HUES6 (cell line): ENCODE data around the gene DEAF1.
"Not testable (repeated sequence)": the region's sequence is repeated elsewhere in the genome, so short reads cannot be mapped to it uniquely, and the experiment has no call there.

Experiments
- H3K27ac ChIP-seq: 2 replicates; pipeline ENCODE4 v1.7.0; 2013; ENCODE audit warnings: low read depth, mild to moderate bottlenecking, low read length, inconsistent platforms
- H3K27me3 ChIP-seq: 2 replicates; pipeline ENCODE4 v1.6.1; 2013; ENCODE audit warnings: low read length; ENCODE audit not compliant: control insufficient read depth, insufficient read depth
- H3K36me3 ChIP-seq: 2 replicates; pipeline ENCODE4 v1.6.1; 2013; ENCODE audit warnings: low read length; ENCODE audit not compliant: control insufficient read depth, insufficient read depth
- H3K4me1 ChIP-seq: 2 replicates; pipeline ENCODE4 v1.6.1; 2013; ENCODE audit warnings: low read length; ENCODE audit not compliant: control insufficient read depth, insufficient read depth
- H3K4me3 ChIP-seq: 2 replicates; pipeline ENCODE4 v1.5.1; 2013; ENCODE audit warnings: low read depth, low read length
- H3K9ac ChIP-seq: one replicate; pipeline ENCODE4 v1.6.1; 2013; ENCODE audit warnings: mild to moderate bottlenecking, low read length
- H3K9me3 ChIP-seq: 2 replicates; pipeline ENCODE4 v1.6.1; 2013; ENCODE audit warnings: low read depth, low read length; ENCODE audit not compliant: control insufficient read depth, insufficient read depth

Gene DEAF1

GRCh38 chr11:654444-654843 lies 40.6 kb downstream of the DEAF1 start:
- H3K27me3 ChIP-seq, H3K9me3 ChIP-seq, H3K27ac ChIP-seq, H3K4me3 ChIP-seq, H3K4me1 ChIP-seq, H3K9ac ChIP-seq: not testable (repeated sequence)
- peaks cover 23% of the 10 kb centered on the region for H3K36me3 ChIP-seq

- Histone ChIP-seq H3K9me3 (no peaks in the 10 kb centered on the region), H3K4me3 (no peak overlapping the region), H3K9ac (no peak overlapping the region), H3K4me1 (no peaks in the 10 kb centered on the region), H3K27me3 (no peaks in the 10 kb centered on the region), H3K36me3 (peaks cover 20% of the 10 kb centered on the region), H3K27ac (no peak overlapping the region)
Observed at GRCh38 chr11:653837-654236, 41.2 kb downstream of the DEAF1 start.

- H3K4me3 ChIP-seq, H3K4me1 ChIP-seq, H3K9ac ChIP-seq, H3K27me3 ChIP-seq, H3K9me3 ChIP-seq, H3K27ac ChIP-seq: not testable (repeated sequence)
- H3K36me3 ChIP-seq = peaks cover 20% of the 10 kb centered on the region
Observed at GRCh38 chr11:653136-653535, 41.9 kb downstream of the DEAF1 start.

DNA sequence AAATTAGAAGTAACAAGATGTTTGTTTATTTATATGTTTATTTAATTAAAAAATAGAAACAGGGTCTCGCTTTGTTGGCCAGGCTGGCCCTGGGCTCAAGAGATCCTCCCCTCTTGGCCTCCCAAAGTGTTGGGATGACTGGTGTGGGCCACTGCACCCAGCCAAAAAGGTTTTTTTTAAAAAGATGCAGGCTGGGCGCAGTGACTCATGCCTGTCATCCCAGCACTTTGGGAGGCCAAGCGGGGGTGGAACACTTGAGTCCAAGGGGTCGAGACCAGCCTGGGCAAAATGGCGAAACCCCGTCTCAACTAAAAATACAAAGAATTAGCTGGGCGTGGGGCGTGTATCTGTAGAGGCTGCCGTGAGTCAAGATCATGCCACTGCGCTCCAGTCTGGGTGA lies 44.5 kb downstream of the DEAF1 start:
- Histone ChIP-seq H3K9me3 (no peaks in the 10 kb centered on the region), H3K27me3 (no peaks in the 10 kb centered on the region), H3K27ac (no peak overlapping the region), H3K4me1 (no peaks in the 10 kb centered on the region), H3K36me3 (peaks cover 18% of the 10 kb centered on the region), H3K4me3 (no peak overlapping the region), H3K9ac (no peak overlapping the region)

DNA sequence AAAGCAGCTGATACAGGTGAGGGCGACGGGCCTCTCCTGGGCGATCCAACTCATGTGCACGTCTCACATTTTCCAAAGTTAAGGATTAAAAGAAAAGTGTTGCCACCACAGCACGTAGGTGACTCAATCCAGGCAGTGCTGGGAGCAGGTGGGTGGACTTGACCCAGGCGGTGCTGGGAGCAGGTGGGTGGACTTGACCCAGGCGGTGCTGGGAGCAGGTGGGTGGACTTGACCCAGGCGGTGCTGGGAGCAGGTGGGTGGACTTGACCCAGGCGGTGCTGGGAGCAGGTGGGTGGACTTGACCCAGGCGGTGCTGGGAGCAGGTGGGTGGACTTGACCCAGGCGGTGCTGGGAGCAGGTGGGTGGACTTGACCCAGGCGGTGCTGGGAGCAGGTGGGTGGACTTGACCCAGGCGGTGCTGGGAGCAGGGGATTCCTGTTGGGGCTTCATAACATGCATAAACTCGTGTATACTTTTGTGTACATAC lies 47.3 kb downstream of the DEAF1 start:
- H3K9me3 ChIP-seq, H3K27me3 ChIP-seq, H3K4me1 ChIP-seq, H3K4me3 ChIP-seq, H3K27ac ChIP-seq, H3K9ac ChIP-seq: not testable (repeated sequence)
- peaks cover 23% of the 10 kb centered on the region for H3K36me3 ChIP-seq

GRCh38 chr11:646214-646613 lies 48.8 kb downstream of the DEAF1 start:
- Histone ChIP-seq H3K4me3 (no peak overlapping the region), H3K9ac (no peak overlapping the region), H3K36me3 (peaks cover 27% of the 10 kb centered on the region), H3K27ac (no peak overlapping the region), H3K9me3 (no peaks in the 10 kb centered on the region), H3K4me1 (no peaks in the 10 kb centered on the region), H3K27me3 (no peaks in the 10 kb centered on the region)

DNA sequence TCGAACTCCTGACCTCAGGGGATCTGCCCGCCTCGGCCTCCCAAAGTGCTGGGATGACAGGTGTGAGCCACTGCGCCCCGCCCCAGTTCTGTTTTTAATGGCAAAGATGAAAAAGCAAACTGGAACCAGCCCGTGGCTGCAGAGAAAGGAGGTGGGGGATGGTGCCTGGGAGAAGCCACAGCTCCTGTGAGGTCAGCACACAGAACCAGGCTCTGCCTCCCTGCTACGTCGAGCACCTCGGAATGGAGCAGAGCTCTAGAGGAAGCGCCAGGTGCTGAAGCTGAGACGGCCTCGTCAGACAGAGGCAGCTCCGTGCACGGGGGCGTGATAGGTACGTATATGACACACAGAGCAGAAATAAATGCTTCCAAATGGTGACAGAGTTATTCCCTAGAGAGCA lies 49.5 kb downstream of the DEAF1 start:
- Histone ChIP-seq H3K9ac (no peak overlapping the region), H3K27me3 (peaks cover under 1% of the 10 kb centered on the region; the same call in 1 of the 2 replicates), H3K4me1 (no peaks in the 10 kb centered on the region), H3K36me3 (peaks cover 27% of the 10 kb centered on the region), H3K9me3 (no peaks in the 10 kb centered on the region), H3K27ac (no peak overlapping the region), H3K4me3 (no peak overlapping the region)

- Histone ChIP-seq H3K27me3 (peaks cover 7% of the 10 kb centered on the region), H3K4me3 (no peak overlapping the region), H3K9me3 (no peaks in the 10 kb centered on the region), H3K4me1 (peaks cover 2% of the 10 kb centered on the region; the same call in 1 of the 2 replicates), H3K36me3 (peaks cover 23% of the 10 kb centered on the region), H3K9ac (no peak overlapping the region), H3K27ac (no peak overlapping the region)
Observed at GRCh38 chr11:643849-644738, 50.9 kb downstream of the DEAF1 start.

DNA sequence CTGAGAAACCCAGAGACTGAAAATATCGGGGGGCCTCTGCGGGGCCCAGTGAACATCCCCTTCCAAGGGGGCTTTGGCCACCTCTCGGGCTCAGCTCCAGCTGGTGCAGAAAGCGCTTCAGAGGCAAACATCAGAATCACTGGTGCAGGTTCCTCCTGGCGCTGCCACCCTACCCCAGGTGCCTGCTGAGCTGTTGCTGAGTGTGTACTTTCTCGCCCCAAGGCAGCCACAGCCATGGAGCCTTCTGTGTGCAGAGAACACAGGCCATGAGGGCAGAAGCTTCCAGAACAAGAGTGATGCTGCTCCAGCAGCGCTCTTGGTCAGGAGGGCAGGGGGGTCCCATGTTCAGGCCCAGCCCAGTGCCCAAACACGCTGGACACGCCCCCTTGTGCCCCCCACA lies 51.7 kb downstream of the DEAF1 start:
- H3K4me3 ChIP-seq = no peak overlapping the region
- no peaks in the 10 kb centered on the region for H3K9me3 ChIP-seq
- no peak overlapping the region for H3K9ac ChIP-seq
- peaks cover 21% of the 10 kb centered on the region for H3K36me3 ChIP-seq
- no peak overlapping the region for H3K27ac ChIP-seq
- peaks cover 9% of the 10 kb centered on the region for H3K4me1 ChIP-seq
- peaks cover 12% of the 10 kb centered on the region for H3K27me3 ChIP-seq

GRCh38 chr11:641806-642370 lies 53.1 kb downstream of the DEAF1 start:
- H3K36me3 ChIP-seq = peaks cover 17% of the 10 kb centered on the region
- H3K9me3 ChIP-seq = no peaks in the 10 kb centered on the region
- no peak overlapping the region for H3K9ac ChIP-seq

GRCh38 chr11:640021-640706 lies 54.9 kb downstream of the DEAF1 start:
- Histone ChIP-seq H3K27me3 (peaks cover 42% of the 10 kb centered on the region), H3K36me3 (peaks cover 17% of the 10 kb centered on the region), H3K4me3 (no peak overlapping the region), H3K27ac (no peak overlapping the region), H3K9ac (no peak overlapping the region), H3K4me1 (peaks cover 18% of the 10 kb centered on the region), H3K9me3 (no peaks in the 10 kb centered on the region)

More at GRCh38 chr11:641806-642370, 53.1 kb downstream of the DEAF1 start:
- peaks cover 27% of the 10 kb centered on the region for H3K27me3 ChIP-seq
- no peak overlapping the region for H3K4me3 ChIP-seq
- peaks cover 18% of the 10 kb centered on the region for H3K4me1 ChIP-seq
- H3K27ac ChIP-seq = no peak overlapping the region
